ENCODE data around the gene OTULIN. TPM values are rescaled to one million over a fixed set of nuclear protein-coding genes. Genes with fewer than 3 reads are reported as not detected.

OTULIN gene
- total RNA-seq, 2 experiments from 2014 or later = 71.2 to 80.7 TPM

- CTCF ChIA-PET = interaction anchor here (2.4 kb wide), 1 partner anchor 11 kb away, joined by 7 read pairs; no protein-coding TSS in a partner anchor
- H3K4me3 Mint-ChIP-seq = no peak overlapping the region
- POLR2A ChIA-PET = no interaction called here
- peaks cover 80% of the 10 kb centered on the region for H3K36me3 Mint-ChIP-seq (ENCODE audit: low read depth)
- H3K9me3 Mint-ChIP-seq (ENCODE audit: insufficient read depth) = no peaks in the 10 kb centered on the region
- no peak overlapping the region for H3K27ac Mint-ChIP-seq
- ATAC-seq = no peak
- peaks cover 15% of the 10 kb centered on the region for H3K4me1 Mint-ChIP-seq (ENCODE audit: low read depth)
- DNase-seq = no peak
- no peaks in the 10 kb centered on the region for H3K27me3 Mint-ChIP-seq (ENCODE audit: low read depth)
Observed at GRCh38 chr5:14696851-14697250, 32.3 kb downstream of the OTULIN start.

DNA sequence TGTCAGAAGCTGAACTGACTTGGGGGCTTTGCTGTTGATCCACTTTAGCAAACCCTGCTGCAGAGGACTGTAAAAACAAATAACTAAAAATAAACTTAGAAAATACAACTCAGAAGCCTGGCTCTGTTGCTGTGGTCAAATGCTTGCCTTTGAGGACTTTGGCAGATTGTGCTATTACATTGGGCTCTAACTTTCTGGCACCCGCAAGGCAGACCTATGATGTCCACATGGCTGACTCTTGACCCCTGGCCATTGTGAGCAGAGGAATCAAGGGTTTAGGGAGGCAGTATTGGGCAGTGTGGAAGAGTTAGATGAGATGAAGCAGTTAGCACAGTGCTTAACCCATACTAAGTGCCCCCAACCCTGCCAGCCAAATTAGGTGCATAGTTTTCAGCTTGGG is 34.0 kb downstream of the OTULIN start:
- H3K9me3 Mint-ChIP-seq (ENCODE audit: insufficient read depth) = no peaks in the 10 kb centered on the region
- ChIA-PET CTCF (interaction anchor here (1.0 to 2.4 kb wide), 2 partner anchors 9 to 13 kb away, joined by 3 to 7 read pairs; no protein-coding TSS in a partner anchor), POLR2A (no interaction called here)
- no peak overlapping the region for H3K4me3 Mint-ChIP-seq
- ATAC-seq (no peak), DNase-seq (no peak)
- H3K27ac Mint-ChIP-seq = peak overlapping the region; percentile 33
- H3K36me3 Mint-ChIP-seq (ENCODE audit: low read depth) = peaks cover 79% of the 10 kb centered on the region
- H3K27me3 Mint-ChIP-seq (ENCODE audit: low read depth) = no peaks in the 10 kb centered on the region
- H3K4me1 Mint-ChIP-seq (ENCODE audit: low read depth) = peaks cover 30% of the 10 kb centered on the region

DNA sequence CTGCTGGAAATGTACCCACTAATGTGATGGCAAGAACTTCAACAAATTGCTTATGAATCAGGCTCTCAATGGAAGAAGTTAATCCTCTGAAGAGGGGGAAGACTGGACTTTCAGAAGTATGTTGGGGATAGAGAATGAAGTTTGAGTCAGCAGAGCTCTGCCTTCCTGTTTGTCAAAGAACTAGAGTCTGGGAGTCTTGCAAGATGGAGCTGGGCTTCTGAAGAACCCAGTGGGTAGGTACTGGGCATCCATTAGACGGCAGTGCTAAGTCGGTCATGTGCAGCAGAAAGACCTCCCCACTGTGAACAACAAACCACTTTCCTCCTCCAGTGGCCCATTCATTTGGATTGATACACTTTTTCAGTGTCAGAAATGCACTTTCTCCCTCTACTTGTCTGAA is 34.6 kb downstream of the OTULIN start:
- no peak for ATAC-seq
- no peaks in the 10 kb centered on the region for H3K9me3 Mint-ChIP-seq (ENCODE audit: insufficient read depth)

DNA sequence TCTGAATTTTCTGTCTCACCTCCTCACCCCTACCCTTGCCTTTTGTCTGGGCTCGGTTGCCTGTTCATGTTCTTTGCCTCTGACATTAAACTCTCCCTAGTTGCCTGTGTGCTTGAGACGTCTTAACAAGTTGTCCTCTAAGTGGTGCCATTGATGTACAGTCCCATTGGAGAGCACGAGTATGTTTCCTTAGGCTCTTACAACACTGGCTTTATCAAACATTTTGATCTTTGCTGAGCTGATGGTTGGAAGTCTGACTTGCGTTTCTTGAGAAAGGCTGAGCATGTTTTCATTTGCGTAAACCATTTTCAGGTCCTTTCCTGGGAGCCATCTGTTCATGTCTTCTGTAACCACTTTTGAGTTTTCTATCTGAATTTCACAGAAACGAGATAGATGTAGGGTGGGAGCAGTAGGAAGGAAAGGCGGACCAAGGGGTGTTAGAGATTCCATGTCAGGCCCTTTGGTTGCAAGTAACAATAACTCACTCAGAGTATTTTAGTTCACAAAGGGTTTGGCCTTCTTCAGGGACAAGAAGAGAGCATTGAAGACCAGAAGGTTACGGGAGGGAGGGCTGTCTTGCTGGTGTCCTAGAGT is 35.4 kb downstream of the OTULIN start:
- ATAC-seq = no peak
- Mint-ChIP-seq H3K36me3 (ENCODE audit: low read depth) (peaks cover 79% of the 10 kb centered on the region), H3K27ac (no peak overlapping the region), H3K4me1 (ENCODE audit: low read depth) (peaks cover 44% of the 10 kb centered on the region), H3K27me3 (ENCODE audit: low read depth) (no peaks in the 10 kb centered on the region), H3K9me3 (ENCODE audit: insufficient read depth) (no peaks in the 10 kb centered on the region), H3K4me3 (no peak overlapping the region)
- no peak for DNase-seq
- ChIA-PET POLR2A (no interaction called here), CTCF (interaction anchor here (1.0 kb wide), 1 partner anchor 14 kb away, joined by 3 read pairs; no protein-coding TSS in a partner anchor)

More for the DNA sequence above, 34.6 kb downstream of the OTULIN start:
- Mint-ChIP-seq H3K4me1 (ENCODE audit: low read depth) (peaks cover 37% of the 10 kb centered on the region), H3K4me3 (no peak overlapping the region), H3K27me3 (ENCODE audit: low read depth) (no peaks in the 10 kb centered on the region), H3K27ac (no peak overlapping the region), H3K36me3 (ENCODE audit: low read depth) (peaks cover 77% of the 10 kb centered on the region)
- ChIA-PET POLR2A (no interaction called here), CTCF (interaction anchor here (1.0 kb wide), 2 partner anchors 9 to 14 kb away, joined by 3 read pairs; no protein-coding TSS in a partner anchor)
- DNase-seq = no peak

DNA sequence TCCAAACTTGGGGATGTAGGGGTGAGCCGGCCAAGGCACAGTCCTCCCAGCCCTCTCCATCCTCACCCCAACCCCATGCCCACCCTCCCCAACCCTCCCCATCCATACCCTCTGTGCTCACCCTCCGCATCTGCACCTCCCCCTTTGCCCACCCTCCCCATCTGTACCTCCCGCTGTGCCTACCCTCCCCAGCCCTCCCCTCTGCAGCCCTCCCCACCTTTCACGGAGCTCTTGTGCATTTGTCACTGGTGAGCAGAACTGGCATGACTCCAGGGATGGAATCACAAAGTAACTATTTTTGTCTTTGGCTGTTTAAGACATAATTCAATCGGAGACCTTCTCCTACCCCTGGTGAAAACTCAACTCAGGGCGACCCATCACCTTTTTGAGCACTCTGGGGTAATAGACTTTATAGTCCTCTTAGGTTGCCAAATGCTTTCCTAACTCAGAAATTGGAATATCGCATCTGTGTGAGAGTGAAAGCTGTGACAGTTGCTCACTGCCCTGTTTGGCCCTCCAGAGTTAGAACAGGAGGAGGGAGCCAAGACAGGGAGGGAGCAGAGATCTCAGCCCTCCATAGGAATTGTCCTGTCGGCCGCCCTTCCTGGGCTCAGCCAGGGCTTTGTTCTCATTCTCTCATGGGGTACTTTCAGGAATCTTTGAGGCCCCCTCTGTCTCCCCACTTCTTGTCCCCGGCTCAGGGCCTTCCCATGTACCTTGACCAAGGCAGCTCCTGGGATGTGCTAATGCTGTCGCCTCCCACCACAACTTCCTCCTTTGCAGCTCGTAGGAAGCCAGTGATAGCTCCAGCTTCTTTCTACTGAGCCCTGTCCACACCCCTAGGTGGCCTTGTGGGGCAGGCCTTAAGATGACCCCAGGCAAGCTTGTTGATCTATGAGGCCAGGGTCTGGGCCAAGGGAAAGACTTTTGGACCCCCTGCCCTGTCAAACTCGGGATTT is 36.2 kb downstream of the OTULIN start:
- Mint-ChIP-seq H3K4me3 (no peak overlapping the region), H3K9me3 (ENCODE audit: insufficient read depth) (no peaks in the 10 kb centered on the region), H3K27me3 (ENCODE audit: low read depth) (no peaks in the 10 kb centered on the region), H3K36me3 (ENCODE audit: low read depth) (peaks cover 80% of the 10 kb centered on the region), H3K27ac (peak overlapping the region; percentile 78), H3K4me1 (ENCODE audit: low read depth) (peaks cover 53% of the 10 kb centered on the region)
- POLR2A ChIA-PET = no interaction called here
- ATAC-seq = no peak
- no peak for DNase-seq
- CTCF ChIA-PET = interaction anchor here (3.4 kb wide), 1 partner anchor 15 kb away, joined by 23 read pairs; no protein-coding TSS in a partner anchor

DNA sequence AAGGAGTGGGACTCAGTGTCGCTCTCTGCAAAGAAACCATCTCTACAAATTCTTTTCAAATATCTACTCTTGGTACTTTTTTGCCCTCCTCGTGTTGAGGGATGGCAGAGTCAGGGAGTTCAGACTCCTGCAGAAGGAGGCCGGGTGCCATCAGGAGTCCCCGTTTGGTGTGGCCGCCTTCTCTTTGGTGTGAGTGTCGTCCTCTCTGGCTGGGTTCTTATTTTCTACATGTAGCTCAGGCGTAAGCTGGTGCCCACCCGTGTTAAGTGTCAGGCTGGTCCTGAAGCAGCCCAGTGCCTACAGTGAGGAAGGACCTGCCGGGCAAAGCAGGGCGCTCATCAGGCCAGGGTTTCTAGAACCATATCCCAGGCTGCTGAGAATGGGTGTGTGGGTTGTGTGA is 37.0 kb downstream of the OTULIN start:
- Mint-ChIP-seq H3K36me3 (ENCODE audit: low read depth) (peaks cover 80% of the 10 kb centered on the region), H3K27ac (peak overlapping the region; percentile 78), H3K4me3 (no peak overlapping the region), H3K9me3 (ENCODE audit: insufficient read depth) (no peaks in the 10 kb centered on the region), H3K27me3 (ENCODE audit: low read depth) (no peaks in the 10 kb centered on the region), H3K4me1 (ENCODE audit: low read depth) (peaks cover 59% of the 10 kb centered on the region)
- POLR2A ChIA-PET = no interaction called here
- DNase-seq = no peak
- CTCF ChIA-PET = interaction anchor here (3.4 kb wide), 1 partner anchor 16 kb away, joined by 23 read pairs; no protein-coding TSS in a partner anchor
- no peak for ATAC-seq

DNA sequence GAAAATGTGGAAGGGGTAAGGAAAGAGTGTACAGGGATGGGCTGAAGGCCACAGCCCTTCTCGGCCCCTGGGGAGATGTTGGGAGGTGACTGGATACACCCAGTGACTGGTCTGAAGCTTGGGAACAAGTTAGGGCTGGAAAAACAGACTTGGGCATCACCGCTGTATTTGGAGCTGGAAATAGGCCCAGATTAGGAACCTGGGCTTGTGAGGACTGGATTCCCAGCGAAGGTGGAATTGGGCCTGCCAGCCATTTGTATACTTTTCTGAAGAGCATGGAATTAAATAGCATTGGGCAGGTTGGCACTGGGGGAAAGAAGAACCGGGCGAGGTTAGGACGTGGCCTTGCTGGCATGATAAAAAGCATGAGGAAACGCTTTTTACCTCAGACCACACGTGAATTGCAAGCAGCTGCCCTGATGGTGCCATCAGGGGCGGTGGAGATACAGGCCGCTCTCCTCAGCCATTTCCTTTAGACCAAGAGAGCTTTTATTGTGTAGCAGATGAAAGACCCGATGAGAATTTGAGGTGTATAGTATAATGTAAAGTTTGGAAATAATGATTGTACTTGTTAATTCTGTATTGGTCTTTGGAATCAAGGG is 37.8 kb downstream of the OTULIN start:
- H3K36me3 Mint-ChIP-seq (ENCODE audit: low read depth) = peaks cover 80% of the 10 kb centered on the region
- peaks cover 66% of the 10 kb centered on the region for H3K4me1 Mint-ChIP-seq (ENCODE audit: low read depth)
- peak overlapping the region; percentile 78 for H3K27ac Mint-ChIP-seq
- no peaks in the 10 kb centered on the region for H3K9me3 Mint-ChIP-seq (ENCODE audit: insufficient read depth)
- DNase-seq (no peak), ATAC-seq (no peak)
- ChIA-PET CTCF (interaction anchor here (0.7 to 3.4 kb wide), 3 partner anchors 16 to 301 kb away, joined by 3 to 23 read pairs (median 4); no protein-coding TSS in a partner anchor), POLR2A (interaction anchor here (0.6 to 1.0 kb wide), 2 partner anchors 32 to 283 kb away, joined by 3 read pairs; no protein-coding TSS in a partner anchor)
- no peaks in the 10 kb centered on the region for H3K27me3 Mint-ChIP-seq (ENCODE audit: low read depth)
- no peak overlapping the region for H3K4me3 Mint-ChIP-seq

GRCh38 chr5:14705556-14705955 is 41.0 kb downstream of the OTULIN start:
- ATAC-seq = no peak
- POLR2A ChIA-PET = interaction anchor here (0.6 to 1.7 kb wide), 2 partner anchors 19 to 29 kb away, joined by 4 to 6 read pairs; no protein-coding TSS in a partner anchor

DNA sequence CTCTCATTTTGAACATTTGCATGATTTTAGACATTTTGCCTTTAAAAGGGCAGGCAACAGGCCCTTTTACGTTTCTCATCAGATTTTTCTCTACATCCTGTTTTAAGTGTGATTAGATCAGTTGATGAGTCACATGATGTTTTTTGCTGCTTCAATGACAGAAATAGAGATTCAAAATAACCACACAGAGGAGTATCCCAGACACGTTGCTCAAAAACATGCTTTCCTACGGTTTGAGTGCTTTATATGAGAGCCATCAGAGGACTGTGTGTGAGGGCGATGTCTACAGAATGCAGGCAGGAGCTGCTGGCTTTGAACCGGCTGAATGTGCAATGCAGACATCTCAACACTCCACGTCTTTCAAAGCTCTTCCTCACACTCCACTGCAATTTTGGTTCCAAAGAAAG is 42.1 kb downstream of the OTULIN start:
- DNase-seq (peak; percentile 51), ATAC-seq (peak; percentile 93)
- H3K27ac Mint-ChIP-seq = peak overlapping the region; percentile 97
- CTCF ChIA-PET = interaction anchor here (1.4 to 5.2 kb wide), 7 partner anchors 19 to 355 kb away, joined by 3 to 40 read pairs (median 6); no protein-coding TSS in a partner anchor
- H3K4me3 Mint-ChIP-seq = peak overlapping the region; percentile 56
- POLR2A ChIA-PET = interaction anchor here (0.6 to 1.7 kb wide), 4 partner anchors 23 to 164 kb away, joined by 3 to 6 read pairs (median 3); no protein-coding TSS in a partner anchor
- H3K9me3 Mint-ChIP-seq (ENCODE audit: insufficient read depth) = no peaks in the 10 kb centered on the region
- no peaks in the 10 kb centered on the region for H3K27me3 Mint-ChIP-seq (ENCODE audit: low read depth)
- peaks cover 87% of the 10 kb centered on the region for H3K36me3 Mint-ChIP-seq (ENCODE audit: low read depth)
- peaks cover 78% of the 10 kb centered on the region for H3K4me1 Mint-ChIP-seq (ENCODE audit: low read depth)

More at GRCh38 chr5:14705556-14705955, 41.0 kb downstream of the OTULIN start:
- no peak overlapping the region for H3K4me3 Mint-ChIP-seq
- peaks cover 88% of the 10 kb centered on the region for H3K4me1 Mint-ChIP-seq (ENCODE audit: low read depth)
- H3K36me3 Mint-ChIP-seq (ENCODE audit: low read depth) = peaks cover 82% of the 10 kb centered on the region
- CTCF ChIA-PET = interaction anchor here (1.2 to 5.2 kb wide), 3 partner anchors 20 to 337 kb away, joined by 3 to 40 read pairs (median 29); no protein-coding TSS in a partner anchor
- no peak for DNase-seq
- H3K9me3 Mint-ChIP-seq (ENCODE audit: insufficient read depth) = no peaks in the 10 kb centered on the region
- no peaks in the 10 kb centered on the region for H3K27me3 Mint-ChIP-seq (ENCODE audit: low read depth)
- peak overlapping the region; percentile 97 for H3K27ac Mint-ChIP-seq

DNA sequence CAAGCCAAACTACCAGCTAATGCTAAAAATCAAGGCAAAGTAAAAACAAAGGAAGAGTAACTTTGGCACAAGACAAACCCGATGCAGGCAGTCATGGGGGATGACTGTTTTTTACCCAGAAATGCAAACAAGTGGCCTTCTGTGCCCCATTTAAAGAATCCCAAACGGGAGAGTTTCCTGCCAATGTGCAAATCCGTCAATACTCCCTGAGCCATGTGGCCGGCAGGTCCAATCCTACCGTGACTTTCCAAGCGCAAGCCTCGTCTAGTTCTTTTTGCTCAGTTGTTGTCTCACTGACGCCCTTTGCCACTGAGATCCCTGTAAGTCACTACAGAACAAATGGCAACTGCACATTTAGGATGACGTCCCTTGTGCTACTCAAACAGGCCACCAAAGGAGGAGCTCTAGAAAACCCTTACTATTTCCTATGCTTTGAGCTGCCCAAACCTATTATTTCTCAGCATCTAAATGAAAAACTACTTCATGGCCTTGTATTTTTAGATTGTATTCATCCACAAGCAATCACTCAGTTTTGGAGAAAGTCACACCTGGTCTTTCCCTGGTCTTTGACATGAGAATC is 43.4 kb downstream of the OTULIN start:
- Mint-ChIP-seq H3K4me3 (no peak overlapping the region), H3K4me1 (ENCODE audit: low read depth) (peaks cover 65% of the 10 kb centered on the region), H3K27me3 (ENCODE audit: low read depth) (no peaks in the 10 kb centered on the region), H3K27ac (peak overlapping the region; percentile 97), H3K36me3 (ENCODE audit: low read depth) (peaks cover 89% of the 10 kb centered on the region), H3K9me3 (ENCODE audit: insufficient read depth) (no peaks in the 10 kb centered on the region)
- ATAC-seq (no peak), DNase-seq (no peak)
- ChIA-PET POLR2A (interaction anchor here (0.9 to 1.2 kb wide), 3 partner anchors 52 to 285 kb away, joined by 3 to 4 read pairs (median 4); no protein-coding TSS in a partner anchor), CTCF (interaction anchor here (0.8 to 5.2 kb wide), 9 partner anchors 18 to 356 kb away, joined by 3 to 40 read pairs (median 6); no protein-coding TSS in a partner anchor)

- CTCF ChIA-PET = interaction anchor here (0.8 to 5.2 kb wide), 8 partner anchors 17 to 344 kb away, joined by 3 to 40 read pairs (median 5); no protein-coding TSS in a partner anchor
- H3K4me3 Mint-ChIP-seq = no peak overlapping the region
- peak; percentile 31 for DNase-seq
Observed at GRCh38 chr5:14708551-14708950, 44.0 kb downstream of the OTULIN start.

More at GRCh38 chr5:14708551-14708950, 44.0 kb downstream of the OTULIN start:
- H3K9me3 Mint-ChIP-seq (ENCODE audit: insufficient read depth) = no peaks in the 10 kb centered on the region
- H3K27me3 Mint-ChIP-seq (ENCODE audit: low read depth) = no peaks in the 10 kb centered on the region
- H3K4me1 Mint-ChIP-seq (ENCODE audit: low read depth) = peaks cover 62% of the 10 kb centered on the region
- H3K27ac Mint-ChIP-seq = peak overlapping the region; percentile 97
- POLR2A ChIA-PET = interaction anchor here (0.9 to 1.2 kb wide), 2 partner anchors 52 to 284 kb away, joined by 3 to 4 read pairs; no protein-coding TSS in a partner anchor
- no peak for ATAC-seq
- peaks cover 87% of the 10 kb centered on the region for H3K36me3 Mint-ChIP-seq (ENCODE audit: low read depth)
